Measurements from ENCODE around the gene CCDC171. TPM values are rescaled to one million over a fixed set of nuclear protein-coding genes. Genes with fewer than 3 reads are reported as not detected.

CCDC171 gene
- total and polyA plus RNA-seq, 4 donors = 0.13 to 1.1 (median 0.43) TPM

DNA sequence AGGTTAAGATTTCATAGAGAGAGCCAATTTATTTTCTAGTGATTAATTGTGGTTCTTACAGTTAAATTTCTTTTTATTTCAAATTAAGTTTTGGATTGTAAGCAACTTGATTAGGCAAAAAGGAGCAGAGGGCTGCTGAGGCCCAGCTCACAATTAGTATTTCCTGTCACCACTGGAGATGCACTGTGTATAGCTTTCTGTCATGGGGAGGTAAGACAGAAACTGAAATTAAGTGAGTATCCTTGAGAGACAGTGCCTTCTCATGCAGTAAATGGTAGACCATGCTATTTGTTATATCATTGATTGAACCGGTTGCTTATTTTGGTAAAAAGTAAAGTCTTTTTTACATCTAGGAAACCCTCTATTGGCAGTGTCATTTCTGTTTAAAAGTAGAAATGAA lies 190.7 kb downstream of the CCDC171 start:
- Histone ChIP-seq H3K27ac (ENCODE audit: low read depth in 1 of 2, low read length in 2 of 2) (no peak overlapping the region), H3K27me3 (ENCODE audit: control insufficient read depth in 4 of 4, insufficient read depth in 4 of 4, low read length in 3 of 4) (no peaks in the 10 kb centered on the region), H3K4me1 (ENCODE audit: control insufficient read depth in 4 of 4, insufficient read depth in 4 of 4, low read length in 3 of 4) (no peaks in the 10 kb centered on the region), H3K4me3 (ENCODE audit: low read depth in 1 of 3, low read length in 3 of 3) (no peak overlapping the region), H3K9me3 (ENCODE audit: control insufficient read depth in 4 of 4, low read length in 3 of 4) (no peaks in the 10 kb centered on the region), H3K36me3 (ENCODE audit: control insufficient read depth in 4 of 4, insufficient read depth in 3 of 4, low read depth in 1 of 4, low read length in 3 of 4) (no peaks in the 10 kb centered on the region), H3K9ac (ENCODE audit: low read depth in 1 of 2, low read length in 2 of 2) (no peak overlapping the region)
- 97% methylated on average over 1 of the region's 1 CpG for WGBS
- TF ChIP-seq, protein P1, sequence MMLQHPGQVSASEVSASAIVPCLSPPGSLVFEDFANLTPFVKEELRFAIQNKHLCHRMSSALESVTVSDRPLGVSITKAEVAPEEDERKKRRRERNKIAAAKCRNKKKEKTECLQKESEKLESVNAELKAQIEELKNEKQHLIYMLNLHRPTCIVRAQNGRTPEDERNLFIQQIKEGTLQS (IDR thresholded peaks at IDR 0.05) = no peak
- TF ChIP-seq HNF4A (conservative IDR thresholded peaks at IDR 0.05) = no peak
- TF ChIP-seq, protein P2, sequence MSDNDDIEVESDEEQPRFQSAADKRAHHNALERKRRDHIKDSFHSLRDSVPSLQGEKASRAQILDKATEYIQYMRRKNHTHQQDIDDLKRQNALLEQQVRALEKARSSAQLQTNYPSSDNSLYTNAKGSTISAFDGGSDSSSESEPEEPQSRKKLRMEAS (IDR thresholded peaks at IDR 0.05) = no peak
- no peak for TF ChIP-seq RAD21 (IDR thresholded peaks at IDR 0.05)
- TF ChIP-seq SP1 (IDR thresholded peaks at IDR 0.05) = no peak
- TF ChIP-seq, protein P3, sequence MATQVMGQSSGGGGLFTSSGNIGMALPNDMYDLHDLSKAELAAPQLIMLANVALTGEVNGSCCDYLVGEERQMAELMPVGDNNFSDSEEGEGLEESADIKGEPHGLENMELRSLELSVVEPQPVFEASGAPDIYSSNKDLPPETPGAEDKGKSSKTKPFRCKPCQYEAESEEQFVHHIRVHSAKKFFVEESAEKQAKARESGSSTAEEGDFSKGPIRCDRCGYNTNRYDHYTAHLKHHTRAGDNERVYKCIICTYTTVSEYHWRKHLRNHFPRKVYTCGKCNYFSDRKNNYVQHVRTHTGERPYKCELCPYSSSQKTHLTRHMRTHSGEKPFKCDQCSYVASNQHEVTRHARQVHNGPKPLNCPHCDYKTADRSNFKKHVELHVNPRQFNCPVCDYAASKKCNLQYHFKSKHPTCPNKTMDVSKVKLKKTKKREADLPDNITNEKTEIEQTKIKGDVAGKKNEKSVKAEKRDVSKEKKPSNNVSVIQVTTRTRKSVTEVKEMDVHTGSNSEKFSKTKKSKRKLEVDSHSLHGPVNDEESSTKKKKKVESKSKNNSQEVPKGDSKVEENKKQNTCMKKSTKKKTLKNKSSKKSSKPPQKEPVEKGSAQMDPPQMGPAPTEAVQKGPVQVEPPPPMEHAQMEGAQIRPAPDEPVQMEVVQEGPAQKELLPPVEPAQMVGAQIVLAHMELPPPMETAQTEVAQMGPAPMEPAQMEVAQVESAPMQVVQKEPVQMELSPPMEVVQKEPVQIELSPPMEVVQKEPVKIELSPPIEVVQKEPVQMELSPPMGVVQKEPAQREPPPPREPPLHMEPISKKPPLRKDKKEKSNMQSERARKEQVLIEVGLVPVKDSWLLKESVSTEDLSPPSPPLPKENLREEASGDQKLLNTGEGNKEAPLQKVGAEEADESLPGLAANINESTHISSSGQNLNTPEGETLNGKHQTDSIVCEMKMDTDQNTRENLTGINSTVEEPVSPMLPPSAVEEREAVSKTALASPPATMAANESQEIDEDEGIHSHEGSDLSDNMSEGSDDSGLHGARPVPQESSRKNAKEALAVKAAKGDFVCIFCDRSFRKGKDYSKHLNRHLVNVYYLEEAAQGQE (IDR thresholded peaks at IDR 0.05) = no peak
- no peak for TF ChIP-seq YY1 (IDR thresholded peaks at IDR 0.05)
- no peak for DNase-seq (ENCODE audit: low spot score)

DNA sequence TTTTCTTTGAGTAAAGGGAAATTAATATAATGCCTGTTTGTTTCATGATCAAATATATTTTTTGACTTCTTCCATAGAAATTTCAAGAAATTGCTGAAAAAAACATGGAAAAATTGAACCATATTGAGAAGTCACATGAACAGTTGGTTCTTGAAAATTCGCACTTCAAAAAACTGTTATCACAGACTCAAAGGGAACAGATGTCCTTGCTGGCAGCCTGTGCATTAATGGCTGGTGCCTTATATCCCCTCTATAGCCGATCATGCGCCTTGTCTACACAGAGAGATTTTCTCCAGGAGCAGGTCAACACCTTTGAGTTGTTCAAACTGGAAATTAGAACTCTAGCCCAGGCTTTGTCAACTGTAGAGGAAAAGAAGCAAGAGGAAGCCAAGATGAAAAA lies 191.4 kb downstream of the CCDC171 start:
- no peak for DNase-seq (ENCODE audit: low spot score)
- Histone ChIP-seq H3K9ac (ENCODE audit: low read depth in 1 of 2, low read length in 2 of 2) (no peak overlapping the region), H3K4me1 (ENCODE audit: control insufficient read depth in 4 of 4, insufficient read depth in 4 of 4, low read length in 3 of 4) (no peaks in the 10 kb centered on the region), H3K27me3 (ENCODE audit: control insufficient read depth in 4 of 4, insufficient read depth in 4 of 4, low read length in 3 of 4) (no peaks in the 10 kb centered on the region), H3K36me3 (ENCODE audit: control insufficient read depth in 4 of 4, insufficient read depth in 3 of 4, low read depth in 1 of 4, low read length in 3 of 4) (no peaks in the 10 kb centered on the region), H3K9me3 (ENCODE audit: control insufficient read depth in 4 of 4, low read length in 3 of 4) (no peaks in the 10 kb centered on the region), H3K27ac (ENCODE audit: low read depth in 1 of 2, low read length in 2 of 2) (no peak overlapping the region), H3K4me3 (ENCODE audit: low read depth in 1 of 3, low read length in 3 of 3) (no peak overlapping the region)
- TF ChIP-seq, protein P3 (IDR thresholded peaks at IDR 0.05) = no peak
- TF ChIP-seq FOXA1 (IDR thresholded peaks at IDR 0.05) = no peak
- no peak for TF ChIP-seq HNF4A (conservative IDR thresholded peaks at IDR 0.05)
- TF ChIP-seq JUND (IDR thresholded peaks at IDR 0.05) = no peak
- no peak for TF ChIP-seq NR2F2 (IDR thresholded peaks at IDR 0.05)
- no peak for TF ChIP-seq HNF4G (IDR thresholded peaks at IDR 0.05)
- no peak for TF ChIP-seq FOXA2 (IDR thresholded peaks at IDR 0.05)
- 93% methylated on average over 3 of the region's 3 CpGs for WGBS

All from liver (tissue), 9 donors.